Stomach (tissue), 9 donors: ENCODE measurements around the gene THSD4. TPM values are rescaled to one million over a fixed set of nuclear protein-coding genes. Genes with fewer than 3 reads are reported as not detected.

ENCODE experiments used
- DNase-seq, 2 donors: peaks; one replicate each; pipeline versions ENCODE4 v3.0.0 to v3.0.0-alpha.2; 2013 to 2019
- H3K27ac ChIP-seq, 5 donors: fragments of 200-600 bp in 4 of 5; sonication (generic) in 4 of 5; one replicate each; pipeline ENCODE4 v1.5.1; 2013 to 2019; ENCODE audit warnings: mild to moderate bottlenecking in 1 of 5, moderate library complexity in 1 of 5
- H3K27me3 ChIP-seq, 3 donors: fragments of 200-600 bp; sonication (generic); one replicate each; pipeline ENCODE4 v1.5.1; 2017 to 2019; ENCODE audit warnings: mixed run types in 1 of 3
- H3K36me3 ChIP-seq, 4 donors: fragments of 200-600 bp; sonication (generic); 1 replicate in 3 of 4; 2 replicates in 1 of 4; pipeline ENCODE4 v1.5.1; 2016 to 2019
- H3K4me1 ChIP-seq, 4 donors: fragments of 200-600 bp; sonication (generic); one replicate each; pipeline ENCODE4 v1.5.1; 2016 to 2019
- H3K4me3 ChIP-seq, 4 donors: fragments of 200-600 bp; sonication (generic) in 3 of 4; one replicate each; pipeline ENCODE4 v1.5.1; 2016 to 2019; ENCODE audit warnings: mild to moderate bottlenecking in 1 of 4
- H3K9me3 ChIP-seq, 4 donors: fragments of 200-600 bp; sonication (generic); one replicate each; pipeline ENCODE4 v1.5.1; 2016 to 2019
- EP300 ChIP-seq: sonication (generic); formaldehyde crosslinking; IDR thresholded peaks from one replicate; pipeline ENCODE4 v1.6.1; 2017; ENCODE audit warnings: antibody characterized with exemption
- POLR2A ChIP-seq, 4 donors: fragments of 450-650 bp; IDR thresholded peaks; one replicate each; pipeline ENCODE4 v1.6.1; 2016; ENCODE audit warnings: antibody characterized with exemption in 4 of 4, control low read depth in 2 of 4, mild to moderate bottlenecking in 1 of 4, moderate library complexity in 1 of 4
- POLR2AphosphoS5 ChIP-seq, 3 donors: sonication (generic); formaldehyde crosslinking; IDR thresholded peaks; one replicate each; pipeline ENCODE4 v1.6.1; 2016; ENCODE audit warnings: antibody characterized with exemption in 3 of 3
- WGBS, 5 donors: extraction: QIAGEN DNeasy Blood & Tissue Kit in 3 of 5; methylation state at CpG; one replicate each; pipeline versions ENCODE4 v1.1.5 to v1.1.7; 2013 to 2018; 5-methylcytosine and 5-hydroxymethylcytosine counted together
- intact Hi-C: fragments of 100-400 bp; cut with DNase I; formaldehyde crosslinking; loops from one replicate; pipeline ENCODE4 v1.15.1; 2023; ENCODE audit warnings: low total_unique reads
- polyA plus RNA-seq, 3 donors: library from polyadenylated mRNA; stranded (reverse); fragments of 200-250 nt; gene quantifications; one replicate each; pipeline ENCODE4 v1.2.3, GENCODE V29; 2013
- total RNA-seq, 5 donors: library from RNA; depleted of rRNA; stranded (reverse); fragments of >200 nt; gene quantifications; one replicate each; pipeline versions ENCODE4 v1.1.0 to v1.2.3, GENCODE V29; 2014 to 2016
- TF ChIP-seq, protein P1 (sequence below), 7 experiments: fragments of 450-650 bp in 4 of 7; fragments of 200-600 bp in 3 of 7; sonication (generic) in 3 of 7; IDR thresholded peaks; one replicate each; pipeline ENCODE4 v1.5.1; 2016 to 2019; ENCODE audit warnings: antibody characterized with exemption in 7 of 7, control low read depth in 2 of 7, mild to moderate bottlenecking in 1 of 7
- donor health status: healthy with polysubstance abuse.
- donor health status: Bipolar disorder and iron deficiency.
- donor health status: healthy.

THSD4 gene
- total and polyA plus RNA-seq, 8 donors, result 1.8 to 79.4 (median 22.0) TPM

DNA sequence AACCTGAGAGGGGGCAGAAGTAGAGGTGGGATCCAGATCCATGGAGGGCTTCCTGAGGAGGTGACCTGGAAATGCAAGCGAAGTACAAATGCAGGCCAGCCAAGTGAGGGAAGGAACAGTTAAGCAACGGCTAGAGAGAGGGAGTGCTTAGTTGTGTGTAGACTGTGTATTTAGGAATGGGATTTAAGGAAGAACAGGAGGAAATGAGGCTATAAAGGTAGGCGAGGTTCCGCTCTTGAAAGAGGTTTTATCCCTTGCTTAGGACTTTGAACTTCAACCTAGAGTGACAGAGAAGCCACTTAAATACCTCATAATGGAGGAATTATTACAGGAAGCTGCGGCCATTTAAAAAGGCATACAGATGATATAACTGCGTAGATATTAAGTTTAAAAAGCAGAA lies 295.1 kb downstream of the THSD4 start:
- no peaks in the 10 kb centered on the region for H3K9me3 ChIP-seq
- 80 to 86% (median 83%) methylated on average over 6 of the region's 6 CpGs for WGBS, 5 donors
- H3K4me1 ChIP-seq, result peaks cover 14 to 59% (median 34%) of the 10 kb centered on the region in 4 donors
- no peak overlapping the region for H3K4me3 ChIP-seq
- TF ChIP-seq EP300 (no peak), POLR2A (IDR thresholded peaks at IDR 0.05) (no peak), POLR2AphosphoS5 (IDR thresholded peaks at IDR 0.05) (no peak)
- TF ChIP-seq, protein P1, sequence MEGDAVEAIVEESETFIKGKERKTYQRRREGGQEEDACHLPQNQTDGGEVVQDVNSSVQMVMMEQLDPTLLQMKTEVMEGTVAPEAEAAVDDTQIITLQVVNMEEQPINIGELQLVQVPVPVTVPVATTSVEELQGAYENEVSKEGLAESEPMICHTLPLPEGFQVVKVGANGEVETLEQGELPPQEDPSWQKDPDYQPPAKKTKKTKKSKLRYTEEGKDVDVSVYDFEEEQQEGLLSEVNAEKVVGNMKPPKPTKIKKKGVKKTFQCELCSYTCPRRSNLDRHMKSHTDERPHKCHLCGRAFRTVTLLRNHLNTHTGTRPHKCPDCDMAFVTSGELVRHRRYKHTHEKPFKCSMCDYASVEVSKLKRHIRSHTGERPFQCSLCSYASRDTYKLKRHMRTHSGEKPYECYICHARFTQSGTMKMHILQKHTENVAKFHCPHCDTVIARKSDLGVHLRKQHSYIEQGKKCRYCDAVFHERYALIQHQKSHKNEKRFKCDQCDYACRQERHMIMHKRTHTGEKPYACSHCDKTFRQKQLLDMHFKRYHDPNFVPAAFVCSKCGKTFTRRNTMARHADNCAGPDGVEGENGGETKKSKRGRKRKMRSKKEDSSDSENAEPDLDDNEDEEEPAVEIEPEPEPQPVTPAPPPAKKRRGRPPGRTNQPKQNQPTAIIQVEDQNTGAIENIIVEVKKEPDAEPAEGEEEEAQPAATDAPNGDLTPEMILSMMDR (IDR thresholded peaks at IDR 0.05), result no peak
- no peaks in the 10 kb centered on the region for H3K36me3 ChIP-seq
- intact Hi-C loops, result no loop called here
- H3K27ac ChIP-seq, result peak overlapping the region in 1 of 5 donors; percentile 34
- no peak for DNase-seq
- H3K27me3 ChIP-seq, result no peaks in the 10 kb centered on the region

DNA sequence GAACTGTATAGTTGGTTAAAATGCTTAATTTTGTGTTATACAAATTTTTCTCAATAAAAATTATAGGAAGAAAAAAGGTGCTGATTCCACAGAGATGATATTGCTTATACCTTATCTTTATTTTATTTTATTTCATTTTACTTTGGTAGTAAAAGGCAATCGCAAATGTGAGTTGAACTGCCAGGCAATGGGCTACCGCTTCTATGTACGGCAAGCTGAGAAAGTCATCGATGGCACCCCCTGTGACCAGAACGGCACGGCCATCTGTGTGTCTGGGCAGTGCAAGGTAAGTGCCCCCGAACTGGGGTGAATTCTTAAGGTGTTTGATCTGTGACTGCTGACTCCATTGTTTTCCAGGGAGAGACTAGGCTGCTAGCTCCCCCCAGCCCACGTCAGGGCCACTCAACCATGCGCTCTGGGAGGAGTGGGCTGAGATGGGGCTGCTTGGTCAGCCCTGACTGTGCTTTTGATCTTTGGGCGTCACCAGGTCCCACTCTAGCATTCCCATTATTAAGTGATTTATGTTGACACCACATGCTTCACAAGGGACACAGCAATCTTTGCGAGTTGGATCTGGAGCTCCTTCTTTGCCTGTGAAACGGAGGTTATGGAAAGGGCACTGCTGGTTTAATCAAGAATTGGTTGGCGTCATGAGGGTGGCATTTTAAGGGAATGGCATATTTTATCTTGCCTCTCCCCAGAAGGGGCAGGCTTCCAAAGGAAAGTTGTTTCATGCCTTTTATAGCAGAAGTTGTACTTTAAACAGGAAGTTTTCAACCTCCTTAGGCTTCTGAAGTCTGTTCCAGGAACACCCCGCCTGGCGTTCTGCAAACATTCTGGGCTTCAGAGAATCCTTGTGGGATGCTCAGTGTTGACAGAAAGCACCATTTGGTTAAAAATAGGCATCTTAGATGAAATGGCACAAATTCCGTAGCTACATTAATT lies 296.5 kb downstream of the THSD4 start:
- Histone ChIP-seq H3K27me3 (no peaks in the 10 kb centered on the region), H3K36me3 (no peaks in the 10 kb centered on the region), H3K27ac (peak overlapping the region; percentile 72 to 88 (median 78)), H3K4me1 (peaks cover 14 to 59% (median 36%) of the 10 kb centered on the region in 4 donors), H3K9me3 (no peaks in the 10 kb centered on the region), H3K4me3 (no peak overlapping the region)
- TF ChIP-seq, protein P1 (IDR thresholded peaks at IDR 0.05), result peak in 1 of 7 experiments; percentile 15
- TF ChIP-seq EP300 (no peak), POLR2AphosphoS5 (IDR thresholded peaks at IDR 0.05) (peak; percentile 18 to 71 (median 52))
- intact Hi-C loops, result no loop called here
- DNase-seq, result peak; percentile 67 to 74
- 40 to 49% (median 46%) methylated on average over 16 of the region's 16 CpGs for WGBS, 5 donors

DNA sequence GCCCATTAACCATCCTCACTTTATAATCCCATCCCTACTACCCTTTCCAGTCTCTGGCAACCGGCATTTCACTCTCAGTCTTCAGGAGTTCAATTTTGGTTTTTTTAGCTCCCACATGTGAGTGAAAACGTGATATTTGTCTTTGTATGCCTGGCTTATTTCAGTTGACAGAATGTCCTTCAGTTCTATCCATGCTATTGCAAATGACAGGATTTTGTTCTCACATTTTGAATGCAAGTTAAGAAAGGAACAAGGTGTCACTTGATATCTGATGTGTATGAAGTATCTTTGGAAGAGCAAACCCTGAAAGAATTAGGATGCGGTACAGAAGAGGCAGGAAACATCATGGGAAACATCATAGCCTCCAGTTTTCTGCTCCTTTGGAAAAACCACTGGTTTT lies 298.1 kb downstream of the THSD4 start:
- Histone ChIP-seq H3K36me3 (no peaks in the 10 kb centered on the region), H3K27ac (peak overlapping the region in 3 of 5 donors; percentile 72 to 88 (median 86)), H3K27me3 (no peaks in the 10 kb centered on the region), H3K9me3 (no peaks in the 10 kb centered on the region), H3K4me3 (no peak overlapping the region), H3K4me1 (peaks cover 14 to 59% (median 36%) of the 10 kb centered on the region in 4 donors)
- intact Hi-C loops, result no loop called here
- TF ChIP-seq POLR2AphosphoS5 (IDR thresholded peaks at IDR 0.05) (no peak), POLR2A (IDR thresholded peaks at IDR 0.05) (no peak)
- WGBS, 5 donors, result 82 to 89% (median 88%) methylated on average over 3 of the region's 3 CpGs
- no peak for DNase-seq

DNA sequence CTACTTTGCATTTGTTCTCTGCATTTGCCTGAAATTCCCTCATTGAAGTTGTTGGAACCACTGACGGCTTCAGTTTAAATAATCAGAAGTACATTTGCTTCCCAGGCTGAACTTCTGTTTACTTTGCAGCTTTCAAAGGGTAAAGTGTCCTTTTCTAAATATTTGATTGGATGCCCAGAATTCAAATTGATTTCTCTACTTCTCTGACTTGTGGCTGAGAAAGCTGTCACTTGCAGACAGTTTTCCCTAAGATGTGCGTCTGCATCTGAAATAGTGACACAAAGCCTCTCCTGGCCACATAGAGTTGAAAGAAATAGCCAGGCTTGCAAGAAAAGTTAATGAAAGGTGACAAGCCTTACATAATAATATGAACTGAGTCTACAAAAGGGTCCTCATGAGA lies 299.6 kb downstream of the THSD4 start:
- Histone ChIP-seq H3K27ac (peak overlapping the region in 4 of 5 donors; percentile 20 to 88 (median 79)), H3K4me3 (no peak overlapping the region), H3K36me3 (no peaks in the 10 kb centered on the region), H3K9me3 (no peaks in the 10 kb centered on the region), H3K27me3 (no peaks in the 10 kb centered on the region), H3K4me1 (peaks cover 14 to 51% (median 36%) of the 10 kb centered on the region in 4 donors)
- TF ChIP-seq, protein P1 (IDR thresholded peaks at IDR 0.05), result no peak
- TF ChIP-seq POLR2A (IDR thresholded peaks at IDR 0.05) (no peak), EP300 (no peak), POLR2AphosphoS5 (IDR thresholded peaks at IDR 0.05) (peak in 1 of 3 donors; percentile 21)
- DNase-seq, result no peak
- WGBS, 5 donors, result 34 to 57% (median 38%) methylated on average over 2 of the region's 2 CpGs
- intact Hi-C loops, result no loop called here
